HepG2 (cell line): ENCODE data around the gene ATRAID. TPM values are rescaled to one million over a fixed set of nuclear protein-coding genes. Genes with fewer than 3 reads are reported as not detected.

Experiments
- CENPX ChIP-seq: sonication (generic); formaldehyde crosslinking; IDR thresholded peaks from 2 replicates; pipeline ENCODE4 v1.9.0; 2021; ENCODE audit warnings: mild to moderate bottlenecking, missing genetic modification reagents, moderate library complexity
- GRHL1 ChIP-seq: sonication (generic); formaldehyde crosslinking; conservative IDR thresholded peaks from 2 replicates; pipeline ENCODE4 v1.8.0; 2022; ENCODE audit warnings: missing genetic modification reagents
- HES4 ChIP-seq: sonication (generic); formaldehyde crosslinking; IDR thresholded peaks from 2 replicates; pipeline ENCODE4 v1.9.0; 2021; ENCODE audit warnings: mild to moderate bottlenecking, missing genetic modification reagents, borderline replicate concordance
- IRF2 ChIP-seq: IDR thresholded peaks from 2 replicates; pipeline ENCODE4 v1.6.1; 2018; ENCODE audit warnings: missing genetic modification reagents, missing compliant biosample characterization
- KAT7 ChIP-seq: IDR thresholded peaks from 2 replicates; pipeline ENCODE4 v1.6.1; 2018; ENCODE audit warnings: borderline replicate concordance, missing compliant biosample characterization
- KLF13 ChIP-seq: sonication (generic); formaldehyde crosslinking; IDR thresholded peaks from 2 replicates; pipeline ENCODE4 v1.4.0; 2020; ENCODE audit warnings: mild to moderate bottlenecking, missing genetic modification reagents
- MZF1 ChIP-seq: sonication (generic); formaldehyde crosslinking; IDR thresholded peaks from 2 replicates; pipeline ENCODE4 v1.8.1; 2023; ENCODE audit warnings: mild to moderate bottlenecking, missing genetic modification reagents, borderline replicate concordance
- NCOA1 ChIP-seq: sonication (generic); formaldehyde crosslinking; IDR thresholded peaks from 2 replicates; pipeline ENCODE4 v1.9.0; 2021; ENCODE audit warnings: missing genetic modification reagents
- NFE2L2 ChIP-seq: fragments of 150-350 bp; IDR thresholded peaks from 2 replicates; pipeline ENCODE4 v1.6.1; 2014; ENCODE audit warnings: low read length
- NR2F6 ChIP-seq, 2 experiments: IDR thresholded peaks; 2 replicates each; pipeline ENCODE4 v1.6.1; 2016; ENCODE audit warnings: antibody characterized with exemption in 1 of 2, mild to moderate bottlenecking in 1 of 2
- PAWR ChIP-seq: sonication (generic); formaldehyde crosslinking; IDR thresholded peaks from 2 replicates; pipeline ENCODE4 v1.4.0; 2020; ENCODE audit warnings: missing genetic modification reagents, mild to moderate bottlenecking, borderline replicate concordance
- SIN3A ChIP-seq: IDR thresholded peaks from 2 replicates; pipeline ENCODE4 v1.6.1; 2011; ENCODE audit warnings: low read depth, mild to moderate bottlenecking, control low read depth, low read length, borderline replicate concordance
- SRSF4 ChIP-seq: fragments of 200-400 bp; formaldehyde crosslinking; IDR thresholded peaks from one replicate; pipeline ENCODE4 v1.6.1; 2018; ENCODE audit warnings: mild to moderate bottlenecking, low read depth, low read length, moderate library complexity; ENCODE audit not compliant: poor library complexity, severe bottlenecking
- TBP ChIP-seq: sonication (generic); formaldehyde crosslinking; IDR thresholded peaks from 2 replicates; pipeline ENCODE4 v1.5.0; 2020; ENCODE audit warnings: missing genetic modification reagents
- TERF1 ChIP-seq: sonication (generic); formaldehyde crosslinking; IDR thresholded peaks from 2 replicates; pipeline ENCODE4 v1.8.0; 2022; ENCODE audit warnings: mild to moderate bottlenecking, missing genetic modification reagents, moderate library complexity
- THAP7 ChIP-seq: sonication (generic); formaldehyde crosslinking; IDR thresholded peaks from 2 replicates; pipeline ENCODE4 v1.8.1; 2023; ENCODE audit warnings: mild to moderate bottlenecking, missing genetic modification reagents
- TMF1 ChIP-seq: sonication (generic); formaldehyde crosslinking; IDR thresholded peaks from 2 replicates; pipeline ENCODE4 v1.8.1; 2022; ENCODE audit warnings: low read depth, missing genetic modification reagents
- ZFP1 ChIP-seq: IDR thresholded peaks from 2 replicates; pipeline ENCODE4 v1.6.1; 2016
- ZNF143 ChIP-seq: sonication (generic); formaldehyde crosslinking; IDR thresholded peaks from 2 replicates; pipeline ENCODE4 v1.4.0; 2020; ENCODE audit warnings: missing genetic modification reagents
- ZNF33B ChIP-seq: sonication (generic); formaldehyde crosslinking; IDR thresholded peaks from 2 replicates; pipeline ENCODE4 v1.5.1; 2020; ENCODE audit warnings: mild to moderate bottlenecking, missing genetic modification reagents
- ZNF530 ChIP-seq: sonication (generic); formaldehyde crosslinking; IDR thresholded peaks from 2 replicates; pipeline ENCODE4 v1.5.0; 2020; ENCODE audit warnings: low read depth, mild to moderate bottlenecking, missing genetic modification reagents
- ZNF549 ChIP-seq: sonication (generic); formaldehyde crosslinking; IDR thresholded peaks from 2 replicates; pipeline ENCODE4 v1.5.0; 2020; ENCODE audit warnings: missing genetic modification reagents
- ZNF710 ChIP-seq: sonication (generic); formaldehyde crosslinking; IDR thresholded peaks from 2 replicates; pipeline ENCODE4 v1.5.0; 2020; ENCODE audit warnings: mild to moderate bottlenecking, missing genetic modification reagents, borderline replicate concordance
- ZNF720 ChIP-seq: sonication (generic); formaldehyde crosslinking; IDR thresholded peaks from 2 replicates; pipeline ENCODE4 v1.4.0; 2020; ENCODE audit warnings: missing genetic modification reagents
- ZNF768 ChIP-seq: sonication (generic); formaldehyde crosslinking; IDR thresholded peaks from 2 replicates; pipeline ENCODE4 v1.4.0; 2020; ENCODE audit warnings: missing genetic modification reagents
- polyA plus RNA-seq, 8 experiments: library from polyadenylated mRNA; depleted of rRNA in 3 of 8; stranded (reverse) in 7 of 8; unstranded in 1 of 8; fragments of >200 nt; fragmentation: Illumina TruSeq in 4 of 8; extraction: Trizol in 4 of 8; gene quantifications; 2 replicates each; pipeline versions ENCODE4 v1.2.1 to v1.2.3, GENCODE V29; 2011 to 2016; ENCODE audit warnings: low read depth in 4 of 8, missing spikeins in 1 of 8, mixed read lengths in 1 of 8; ENCODE audit not compliant: insufficient read depth in 1 of 8
- total RNA-seq, 5 experiments: library from RNA; depleted of rRNA; stranded (reverse); fragments of >200 nt; fragmentation: Illumina TruSeq; extraction: Trizol; gene quantifications; 2 replicates each; pipeline ENCODE4 v1.2.3, GENCODE V29; 2016; ENCODE audit warnings: low read depth in 1 of 5

The ATRAID gene
- total and polyA plus RNA-seq, 2 of the 13 experiments (the other 11 are each of a cell fraction or from before 2014, with no cell fraction given), result 207 to 382 TPM

- TF ChIP-seq SIN3A (no peak), ZNF33B (no peak), NCOA1 (peak; percentile 92; the same call in 1 of the 2 replicates), MZF1 (CRISPR knock-in tag) (no peak), THAP7 (CRISPR knock-in tag) (no peak), ZNF720 (CRISPR knock-in tag) (no peak), KAT7 (CRISPR knock-in tag) (0 out of 2 replicates have a peak, but pooled peaks have one; percentile 16), NR2F6 (IDR thresholded peaks at IDR 0.05) (peak; percentile 94), NR2F6 (CRISPR knock-in tag; IDR thresholded peaks at IDR 0.05) (peak; percentile 86), GRHL1 (CRISPR knock-in tag) (no peak), ZNF530 (CRISPR knock-in tag) (no peak), ZNF143 (no peak), TERF1 (no peak), ZNF549 (no peak), TMF1 (CRISPR knock-in tag) (no peak), ZFP1 (CRISPR knock-in tag) (peak; percentile 88), SRSF4 (no peak), CENPX (CRISPR knock-in tag) (no peak), NFE2L2 (no peak), IRF2 (CRISPR knock-in tag) (peak; percentile 29; the same call in 1 of the 2 replicates), ZNF768 (CRISPR knock-in tag) (no peak), HES4 (CRISPR knock-in tag) (peak; percentile 76; the same call in 1 of the 2 replicates), ZNF710 (CRISPR knock-in tag) (peak; percentile 90; the same call in 1 of the 2 replicates), KLF13 (CRISPR knock-in tag) (no peak), PAWR (CRISPR knock-in tag) (no peak), TBP (CRISPR knock-in tag) (no peak)
Measured at GRCh38 chr2:27177441-27178351, 34.1 kb upstream of the ATRAID start (continued).
